Spleen (tissue), 11 donors: Measurements from ENCODE around the gene POM121L2. TPM values are rescaled to one million over a fixed set of nuclear protein-coding genes. Genes with fewer than 3 reads are reported as not detected.
"Not testable (repeated sequence)": the region's sequence is repeated elsewhere in the genome, so short reads cannot be mapped to it uniquely, and the experiment has no call there.

Experiments
- DNase-seq: peaks from one replicate; pipeline ENCODE4 v3.0.0-alpha.2; 2020
- H3K27ac ChIP-seq, 8 donors: fragments of 200-600 bp; sonication (generic) in 7 of 8; 1 replicate in 4 of 8; 2 replicates in 4 of 8; pipeline versions ENCODE4 v1.5.0 to v1.8.0; 2016 to 2021; ENCODE audit warnings: inconsistent platforms in 4 of 8, mild to moderate bottlenecking in 4 of 8, moderate library complexity in 1 of 8
- H3K27me3 ChIP-seq, 7 donors: fragments of 200-600 bp; sonication (generic) in 6 of 7; replicated peaks in 1 of 7; 1 replicate in 4 of 7; 2 replicates in 3 of 7; pipeline versions ENCODE4 v1.5.0 to v1.8.0; 2016 to 2021; ENCODE audit warnings: inconsistent platforms in 3 of 7, mild to moderate bottlenecking in 1 of 7
- H3K36me3 ChIP-seq, 6 donors: fragments of 200-600 bp; sonication (generic) in 5 of 6; 1 replicate in 4 of 6; 2 replicates in 2 of 6; pipeline versions ENCODE4 v1.5.0 to v1.8.0; 2016 to 2021; ENCODE audit warnings: inconsistent platforms in 2 of 6
- H3K4me1 ChIP-seq, 6 donors: fragments of 200-600 bp; sonication (generic) in 5 of 6; 1 replicate in 3 of 6; 2 replicates in 3 of 6; pipeline versions ENCODE4 v1.5.0 to v1.8.0; 2016 to 2021; ENCODE audit warnings: inconsistent platforms in 3 of 6
- H3K4me3 ChIP-seq, 8 donors: fragments of 200-600 bp; sonication (generic) in 7 of 8; 1 replicate in 4 of 8; 2 replicates in 4 of 8; pipeline versions ENCODE4 v1.5.0 to v1.8.0; 2016 to 2021; ENCODE audit warnings: inconsistent platforms in 4 of 8, mild to moderate bottlenecking in 4 of 8, moderate library complexity in 2 of 8
- H3K9me3 ChIP-seq, 8 donors: fragments of 200-600 bp; sonication (generic) in 7 of 8; 1 replicate in 4 of 8; 2 replicates in 4 of 8; pipeline versions ENCODE4 v1.5.0 to v1.8.0; 2016 to 2021; ENCODE audit warnings: inconsistent platforms in 4 of 8
- CTCF ChIP-seq, 11 experiments: fragments of 200-600 bp in 7 of 11; fragments of 450-650 bp in 4 of 11; sonication (generic) in 4 of 11; IDR thresholded peaks in 8 of 11; conservative IDR thresholded peaks in 3 of 11; 1 replicate in 7 of 11; 2 replicates in 4 of 11; pipeline versions ENCODE4 v1.4.0 to v1.8.0; 2016 to 2021; ENCODE audit warnings: antibody characterized with exemption in 11 of 11, inconsistent platforms in 4 of 11, mild to moderate bottlenecking in 1 of 11
- POLR2A ChIP-seq, 3 donors: fragments of 450-650 bp; IDR thresholded peaks; one replicate each; pipeline ENCODE4 v1.5.1; 2017; ENCODE audit warnings: antibody characterized with exemption in 3 of 3, mild to moderate bottlenecking in 1 of 3
- POLR2AphosphoS5 ChIP-seq, 3 donors: sonication (generic); formaldehyde crosslinking; IDR thresholded peaks; one replicate each; pipeline ENCODE4 v1.5.1; 2017; ENCODE audit warnings: antibody characterized with exemption in 3 of 3
- whole genome bisulfite sequencing, 5 donors: extraction: QIAGEN DNeasy Blood & Tissue Kit in 3 of 5; methylation state at CpG; one replicate each; pipeline versions ENCODE4 v1.1.5 to v1.1.7; 2013 to 2018; 5-methylcytosine and 5-hydroxymethylcytosine counted together
- intact Hi-C: fragments of 100-400 bp; cut with DNase I; formaldehyde crosslinking; loops from one replicate; pipeline ENCODE4 v1.15.0; 2023; ENCODE audit warnings: low total_unique reads
- polyA plus RNA-seq, 3 donors: library from polyadenylated mRNA; stranded (reverse); fragments of 200-250 nt; gene quantifications; one replicate each; pipeline ENCODE4 v1.2.1, GENCODE V29; 2013
- total RNA-seq, 7 donors: library from RNA; depleted of rRNA in 3 of 7; stranded (reverse); fragments of >200 nt in 3 of 7; fragmentation: NEBNext Ultra II Directional in 4 of 7; extraction: Animal tissue kit (Norgen Biotek cat#: 25700) in 4 of 7; gene quantifications; one replicate each; pipeline versions ENCODE4 v1.1.0 to v1.2.1, GENCODE V29; 2016 to 2021
- donor health status: healthy with polysubstance abuse.
- donor health status: DM: no; HTN: no; CAD: no; lungs with moderate emphysema.
- donor health status: DM: no; HTN: no; CAD: no.
- donor health status: Bipolar disorder and iron deficiency.
- donor health status: healthy.
- donor health status: DM: no; HTN: no; CAD: no.
- donor health status: DM: yes; HTN: yes; CAD: no.

Gene POM121L2
- total and polyA plus RNA-seq, 10 donors: not detected

- DNase-seq: no peak
- TF ChIP-seq POLR2A (IDR thresholded peaks at IDR 0.05): no peak
- no peak for TF ChIP-seq CTCF (IDR thresholded peaks at IDR 0.05 in 8 of 11, conservative IDR thresholded peaks at IDR 0.05 in 3 of 11)
- no peak for TF ChIP-seq POLR2AphosphoS5 (IDR thresholded peaks at IDR 0.05)
- 11 to 23% (median 16%) methylated on average over 22 of the region's 22 CpGs for WGBS, 5 donors
These were observed 44.1 kb downstream of the POM121L2 start for GRCh38 chr6:27267857-27268434.

DNA sequence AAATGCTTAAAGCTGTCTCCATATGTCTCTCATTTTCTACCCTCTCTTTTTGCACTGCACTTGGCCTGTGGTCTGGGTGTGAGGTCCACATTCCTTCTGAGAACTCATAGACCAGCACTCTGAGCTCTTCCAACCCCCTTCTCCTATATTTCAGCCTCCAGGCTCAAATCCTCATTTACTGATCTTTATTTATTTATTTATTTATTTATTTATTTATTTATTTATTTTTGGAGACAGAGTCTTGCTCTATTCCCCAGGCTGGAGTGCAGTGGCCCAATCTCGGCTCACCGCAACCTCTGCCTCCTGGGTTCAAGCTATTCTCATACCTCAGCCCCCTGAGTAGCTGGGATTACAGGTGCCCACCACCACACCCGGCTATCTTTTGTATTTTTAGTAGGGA is 45.1 kb downstream of the POM121L2 start:
- 89 to 92% (median 90%) methylated on average over 3 of the region's 3 CpGs for WGBS, 5 donors
- H3K9me3 ChIP-seq, H3K4me1 ChIP-seq, H3K4me3 ChIP-seq, H3K27ac ChIP-seq, intact Hi-C loops, H3K36me3 ChIP-seq, DNase-seq: not testable (repeated sequence)
- peaks cover 0 to 96% (median 51%) of the 10 kb centered on the region in 7 donors for H3K27me3 ChIP-seq

More at GRCh38 chr6:27267857-27268434, 44.1 kb downstream of the POM121L2 start:
- Histone ChIP-seq H3K27me3 (peaks cover 4 to 96% (median 55%) of the 10 kb centered on the region in 7 donors), H3K9me3 (no peaks in the 10 kb centered on the region), H3K36me3 (no peaks in the 10 kb centered on the region), H3K27ac (no peak overlapping the region), H3K4me3 (no peak overlapping the region), H3K4me1 (no peaks in the 10 kb centered on the region)
- intact Hi-C loops: no loop called here

DNA sequence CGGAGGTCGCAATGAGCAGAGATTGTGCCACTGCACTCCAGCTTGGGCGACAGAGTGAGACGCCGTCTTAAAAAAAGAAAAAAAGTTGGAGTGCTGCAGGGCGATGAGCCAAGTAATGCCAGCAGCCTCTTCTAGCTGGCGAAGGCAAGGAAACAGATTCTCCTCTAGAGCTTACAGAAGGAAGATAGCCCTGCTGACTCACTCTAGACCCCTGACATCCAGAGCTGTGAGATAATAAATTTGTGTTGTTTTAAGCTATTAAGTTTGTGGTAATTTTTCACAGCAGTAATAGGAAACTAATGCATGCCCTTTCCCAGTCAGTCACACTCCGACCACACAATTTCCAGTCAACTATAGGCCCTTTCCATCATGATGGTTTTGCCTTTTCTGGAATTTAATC is 48.2 kb downstream of the POM121L2 start:
- Histone ChIP-seq H3K4me1 (no peaks in the 10 kb centered on the region), H3K4me3 (no peak overlapping the region), H3K27ac (no peak overlapping the region), H3K27me3 (peaks cover 0 to 100% (median 75%) of the 10 kb centered on the region in 7 donors), H3K9me3 (peaks cover 0 to 4% (median 0%) of the 10 kb centered on the region in 8 donors), H3K36me3 (no peaks in the 10 kb centered on the region)
- intact Hi-C loops: no loop called here
- no peak for DNase-seq
- WGBS, 5 donors: 75 to 80% (median 77%) methylated on average over 8 of the region's 8 CpGs
- TF ChIP-seq POLR2A (IDR thresholded peaks at IDR 0.05) (no peak), CTCF (IDR thresholded peaks at IDR 0.05 in 8 of 11, conservative IDR thresholded peaks at IDR 0.05 in 3 of 11) (no peak), POLR2AphosphoS5 (IDR thresholded peaks at IDR 0.05) (no peak)

DNA sequence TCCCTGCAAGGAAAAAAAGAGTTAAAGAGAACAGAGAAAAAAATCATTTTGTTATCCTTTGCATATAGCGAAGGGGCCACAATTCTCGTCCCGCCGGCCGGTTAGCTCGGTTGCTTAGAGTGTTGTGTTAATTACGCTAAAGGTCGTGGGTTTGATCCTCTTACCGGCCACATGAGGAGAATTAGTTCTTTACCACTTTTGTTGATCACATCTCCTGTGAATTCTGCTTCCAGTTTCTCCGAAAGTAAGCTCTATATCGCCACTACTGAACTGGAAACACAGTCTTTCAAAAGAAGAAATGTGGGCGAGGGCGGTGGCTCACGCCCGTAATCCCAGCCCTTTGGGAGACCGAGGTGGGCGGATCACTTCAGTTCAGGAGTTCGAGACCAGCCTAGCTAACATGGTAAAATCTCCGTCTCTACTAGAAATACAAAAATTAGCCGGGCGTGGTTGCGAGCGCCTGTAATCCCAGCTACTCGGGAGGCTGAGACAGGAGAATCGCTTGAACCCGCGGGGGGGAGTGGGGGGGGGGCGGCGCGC is 51.2 kb downstream of the POM121L2 start:
- DNase-seq: no peak
- intact Hi-C loops: no loop called here
- Histone ChIP-seq H3K4me1 (no peaks in the 10 kb centered on the region), H3K27ac (no peak overlapping the region), H3K9me3 (peaks cover 0 to 4% (median 0%) of the 10 kb centered on the region in 8 donors), H3K36me3 (no peaks in the 10 kb centered on the region), H3K27me3 (peaks cover 0 to 96% (median 48%) of the 10 kb centered on the region in 7 donors), H3K4me3 (no peak overlapping the region)
- no peak for TF ChIP-seq POLR2AphosphoS5 (IDR thresholded peaks at IDR 0.05)
- no peak for TF ChIP-seq POLR2A (IDR thresholded peaks at IDR 0.05)
- WGBS, 5 donors: 11 to 16% (median 15%) methylated on average over 29 to 30 of the region's 30 CpGs

- 8 to 19% (median 13%) methylated on average over 21 of the region's 21 CpGs for WGBS, 5 donors
- H3K9me3 ChIP-seq: peaks cover 0 to 4% (median 0%) of the 10 kb centered on the region in 8 donors
- H3K4me3 ChIP-seq: no peak overlapping the region
- TF ChIP-seq POLR2AphosphoS5 (IDR thresholded peaks at IDR 0.05) (no peak), POLR2A (IDR thresholded peaks at IDR 0.05) (no peak), CTCF (IDR thresholded peaks at IDR 0.05 in 8 of 11, conservative IDR thresholded peaks at IDR 0.05 in 3 of 11) (no peak)
- DNase-seq: no peak
- H3K27me3 ChIP-seq: peaks cover 0 to 95% (median 42%) of the 10 kb centered on the region in 7 donors
- H3K27ac ChIP-seq: no peak overlapping the region
- no peaks in the 10 kb centered on the region for H3K36me3 ChIP-seq
- H3K4me1 ChIP-seq: no peaks in the 10 kb centered on the region
- intact Hi-C loops: no loop called here
These were observed 51.7 kb downstream of the POM121L2 start for GRCh38 chr6:27260369-27260768.
